ENCODE data around the gene HOXA7.

DNA sequence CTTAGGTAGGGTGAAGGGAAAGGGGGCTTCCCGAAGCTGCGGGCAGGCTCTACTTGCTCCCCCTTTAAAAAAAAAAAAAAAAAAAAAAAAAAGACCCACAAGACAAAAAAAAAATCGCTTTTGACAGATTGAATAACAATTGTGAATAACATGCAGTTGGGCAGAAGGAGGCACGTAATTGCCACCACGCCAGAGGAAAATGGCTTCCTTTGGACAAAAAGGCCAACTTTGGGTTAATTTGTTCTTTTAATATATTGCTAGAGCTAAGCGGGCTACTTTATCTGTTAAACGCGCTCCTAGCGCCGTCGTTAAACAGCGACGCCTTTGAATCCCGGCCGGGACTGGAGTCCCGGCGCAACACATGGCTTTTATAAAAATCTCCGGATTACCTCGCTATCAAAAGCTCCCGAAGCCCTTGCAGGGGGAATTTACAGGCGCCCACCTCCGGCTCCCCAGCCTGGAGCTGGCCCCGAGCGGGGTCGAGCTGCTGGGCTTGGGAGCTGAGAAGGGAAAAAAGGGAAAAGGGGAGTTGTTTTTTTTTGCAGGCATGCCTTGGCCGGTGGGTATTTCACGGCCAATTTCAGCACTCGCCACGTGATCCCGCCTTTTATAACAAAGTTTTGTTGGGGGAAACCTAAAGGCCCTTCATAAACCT, 27.3 kb upstream of the HOXA7 start:
- TF ChIP-seq ZNF140 (tag by site-specific recombination; IDR thresholded peaks at IDR 0.05) (no peak), CTCF (tag by site-specific recombination; IDR thresholded peaks at IDR 0.05) (no peak), ZNF114 (tag by site-specific recombination; IDR thresholded peaks at IDR 0.05) (no peak), REST (tag by site-specific recombination; IDR thresholded peaks at IDR 0.05) (no peak), ZXDB (tag by site-specific recombination; IDR thresholded peaks at IDR 0.05) (no peak), ZNF704 (tag by site-specific recombination; IDR thresholded peaks at IDR 0.05) (no peak), ZNF274 (IDR thresholded peaks at IDR 0.05; ENCODE audit: low read length) (no peak), ZNF274 (tag by site-specific recombination; IDR thresholded peaks at IDR 0.05; ENCODE audit: borderline replicate concordance) (no peak), ZBTB11 (tag by site-specific recombination; conservative IDR thresholded peaks at IDR 0.05; ENCODE audit: low read depth) (no peak), ZNF138 (tag by site-specific recombination; IDR thresholded peaks at IDR 0.05; ENCODE audit: borderline replicate concordance) (no peak), ZNF544 (tag by site-specific recombination; IDR thresholded peaks at IDR 0.05) (no peak), YY1 (tag by site-specific recombination; IDR thresholded peaks at IDR 0.05) (no peak), BCL6B (tag by site-specific recombination; IDR thresholded peaks at IDR 0.05) (no peak), MEIS1 (CRISPR knock-in tag; IDR thresholded peaks at IDR 0.05; ENCODE audit: borderline replicate concordance) (no peak)
- TF ChIP-seq, protein P1, sequence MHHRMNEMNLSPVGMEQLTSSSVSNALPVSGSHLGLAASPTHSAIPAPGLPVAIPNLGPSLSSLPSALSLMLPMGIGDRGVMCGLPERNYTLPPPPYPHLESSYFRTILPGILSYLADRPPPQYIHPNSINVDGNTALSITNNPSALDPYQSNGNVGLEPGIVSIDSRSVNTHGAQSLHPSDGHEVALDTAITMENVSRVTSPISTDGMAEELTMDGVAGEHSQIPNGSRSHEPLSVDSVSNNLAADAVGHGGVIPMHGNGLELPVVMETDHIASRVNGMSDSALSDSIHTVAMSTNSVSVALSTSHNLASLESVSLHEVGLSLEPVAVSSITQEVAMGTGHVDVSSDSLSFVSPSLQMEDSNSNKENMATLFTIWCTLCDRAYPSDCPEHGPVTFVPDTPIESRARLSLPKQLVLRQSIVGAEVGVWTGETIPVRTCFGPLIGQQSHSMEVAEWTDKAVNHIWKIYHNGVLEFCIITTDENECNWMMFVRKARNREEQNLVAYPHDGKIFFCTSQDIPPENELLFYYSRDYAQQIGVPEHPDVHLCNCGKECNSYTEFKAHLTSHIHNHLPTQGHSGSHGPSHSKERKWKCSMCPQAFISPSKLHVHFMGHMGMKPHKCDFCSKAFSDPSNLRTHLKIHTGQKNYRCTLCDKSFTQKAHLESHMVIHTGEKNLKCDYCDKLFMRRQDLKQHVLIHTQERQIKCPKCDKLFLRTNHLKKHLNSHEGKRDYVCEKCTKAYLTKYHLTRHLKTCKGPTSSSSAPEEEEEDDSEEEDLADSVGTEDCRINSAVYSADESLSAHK (tag by site-specific recombination; IDR thresholded peaks at IDR 0.05) = no peak
